OCI-LY1 (cell line): ENCODE data around the gene SERF2.

Source experiments
- EZH2 ChIP-seq: fragments of 200-600 bp; sonication (generic), shearing (Covaris generic); IDR thresholded peaks from 2 replicates; pipeline ENCODE4 v1.8.0; 2017; ENCODE audit warnings: borderline replicate concordance, mixed run types, mild to moderate bottlenecking, antibody characterized with exemption, low read length, moderate library complexity, mixed read lengths
- TF ChIP-seq, protein P1 (sequence below): fragments of 200-600 bp; sonication (generic), shearing (Covaris generic); IDR thresholded peaks from 2 replicates; pipeline ENCODE4 v1.5.1; 2017; ENCODE audit warnings: mild to moderate bottlenecking, antibody characterized with exemption, low read length, moderate library complexity, mixed read lengths

GRCh38 chr15:43845421-43845820 is 53.3 kb downstream of the SERF2 start:
- TF ChIP-seq, protein P1, sequence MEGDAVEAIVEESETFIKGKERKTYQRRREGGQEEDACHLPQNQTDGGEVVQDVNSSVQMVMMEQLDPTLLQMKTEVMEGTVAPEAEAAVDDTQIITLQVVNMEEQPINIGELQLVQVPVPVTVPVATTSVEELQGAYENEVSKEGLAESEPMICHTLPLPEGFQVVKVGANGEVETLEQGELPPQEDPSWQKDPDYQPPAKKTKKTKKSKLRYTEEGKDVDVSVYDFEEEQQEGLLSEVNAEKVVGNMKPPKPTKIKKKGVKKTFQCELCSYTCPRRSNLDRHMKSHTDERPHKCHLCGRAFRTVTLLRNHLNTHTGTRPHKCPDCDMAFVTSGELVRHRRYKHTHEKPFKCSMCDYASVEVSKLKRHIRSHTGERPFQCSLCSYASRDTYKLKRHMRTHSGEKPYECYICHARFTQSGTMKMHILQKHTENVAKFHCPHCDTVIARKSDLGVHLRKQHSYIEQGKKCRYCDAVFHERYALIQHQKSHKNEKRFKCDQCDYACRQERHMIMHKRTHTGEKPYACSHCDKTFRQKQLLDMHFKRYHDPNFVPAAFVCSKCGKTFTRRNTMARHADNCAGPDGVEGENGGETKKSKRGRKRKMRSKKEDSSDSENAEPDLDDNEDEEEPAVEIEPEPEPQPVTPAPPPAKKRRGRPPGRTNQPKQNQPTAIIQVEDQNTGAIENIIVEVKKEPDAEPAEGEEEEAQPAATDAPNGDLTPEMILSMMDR, result no peak
- TF ChIP-seq EZH2, result no peak
